K562 (cell line): ENCODE measurements around the gene CPED1. TPM values are rescaled to one million over a fixed set of nuclear protein-coding genes. Genes with fewer than 3 reads are reported as not detected.

Experiments
- C11orf30 ChIP-seq: fragments of 450-650 bp; IDR thresholded peaks from 2 replicates; pipeline ENCODE4 v1.6.1; 2016; ENCODE audit warnings: low read depth, mild to moderate bottlenecking
- CBX8 ChIP-seq: fragments of 200-600 bp; sonication (generic); IDR thresholded peaks from 2 replicates; pipeline ENCODE4 v1.6.1; 2012; ENCODE audit warnings: borderline replicate concordance, mixed run types, low read depth, mild to moderate bottlenecking, moderate library complexity, mixed read lengths, low read length, control low read depth, inconsistent platforms; ENCODE audit not compliant: poor library complexity, severe bottlenecking; ENCODE audit errors: extremely low read depth
- E2F1 ChIP-seq: sonication (generic); formaldehyde crosslinking; IDR thresholded peaks from 2 replicates; pipeline ENCODE4 v1.8.1; 2023; ENCODE audit warnings: mild to moderate bottlenecking, missing genetic modification reagents, moderate library complexity
- E2F8 ChIP-seq: fragments of 450-650 bp; IDR thresholded peaks from 2 replicates; pipeline ENCODE4 v1.7.1; 2018; ENCODE audit warnings: mild to moderate bottlenecking, low read depth; ENCODE audit not compliant: partially characterized antibody
- MCM2 ChIP-seq: fragments of 450-650 bp; IDR thresholded peaks from 2 replicates; pipeline ENCODE4 v1.6.1; 2017; ENCODE audit warnings: low read depth, mild to moderate bottlenecking
- NR4A1 ChIP-seq, 2 experiments: fragments of 250-450 bp in 1 of 2; fragments of 450-650 bp in 1 of 2; sonication (Bioruptor Pico) in 1 of 2; IDR thresholded peaks; 2 replicates each; pipeline versions ENCODE4 v1.4.0 to v1.6.1; 2016 to 2020; ENCODE audit warnings: mild to moderate bottlenecking in 2 of 2, missing compliant biosample characterization in 1 of 2, missing genetic modification characterization in 1 of 2, moderate library complexity in 1 of 2
- PATZ1 ChIP-seq: fragments of 250-450 bp; sonication (Bioruptor Pico); IDR thresholded peaks from 2 replicates; pipeline ENCODE4 v1.5.0; 2020; ENCODE audit warnings: mild to moderate bottlenecking, borderline replicate concordance
- RBM34 ChIP-seq: fragments of 200-400 bp; formaldehyde crosslinking; IDR thresholded peaks from 2 replicates; pipeline ENCODE4 v1.6.1; 2018; ENCODE audit warnings: low read length, borderline replicate concordance; ENCODE audit not compliant: insufficient read depth
- RNF2 ChIP-seq: sonication (generic); IDR thresholded peaks from 2 replicates; pipeline ENCODE4 v1.6.1; 2016
- TRIM24 ChIP-seq, 2 experiments: fragments of 450-650 bp; IDR thresholded peaks; 2 replicates each; pipeline ENCODE4 v1.6.1; 2016
- ZNF224 ChIP-seq: sonication (generic); formaldehyde crosslinking; IDR thresholded peaks from 2 replicates; pipeline ENCODE4 v1.8.0; 2022; ENCODE audit warnings: mild to moderate bottlenecking, missing genetic modification reagents
- ZNF407 ChIP-seq: fragments of 450-650 bp; IDR thresholded peaks from 2 replicates; pipeline ENCODE4 v1.6.1; 2016; ENCODE audit warnings: low read depth
- ZNF431 ChIP-seq: sonication (generic); formaldehyde crosslinking; IDR thresholded peaks from 2 replicates; pipeline ENCODE4 v1.8.0; 2022; ENCODE audit warnings: mild to moderate bottlenecking, missing genetic modification reagents
- polyA plus RNA-seq, 8 experiments: library from polyadenylated mRNA; depleted of rRNA in 4 of 8; stranded (reverse) in 5 of 8; unstranded in 3 of 8; fragments of >200 nt; fragmentation: Nextera tagmentation in 2 of 8; fragmentation: Illumina TruSeq in 1 of 8; extraction: Ambion mirVana in 2 of 8; extraction: Trizol in 1 of 8; gene quantifications; 2 replicates each; pipeline versions ENCODE4 v1.2.1 to v1.2.3, GENCODE V29; 2011 to 2014; ENCODE audit warnings: inconsistent platforms in 1 of 8, missing spikeins in 1 of 8
- total RNA-seq, 7 experiments: library from RNA; depleted of rRNA in 6 of 7; stranded (reverse); fragments of >200 nt in 6 of 7; fragmentation: Illumina TruSeq in 2 of 7; extraction: Trizol in 2 of 7; gene quantifications; 2 replicates each; pipeline versions ENCODE4 v1.2.1 to v1.2.3, GENCODE V29; 2011 to 2021; ENCODE audit warnings: low replicate concordance in 1 of 7

Gene CPED1
- total and polyA plus RNA-seq, 9 of the 15 experiments (the other 6 are each of a cell fraction or from before 2014, with no cell fraction given), result 195 to 393 (median 290) TPM

- TF ChIP-seq E2F8 (no peak), CBX8 (no peak), RNF2 (no peak), RBM34 (no peak), TRIM24 (IDR thresholded peaks at IDR 0.05) (no peak), MCM2 (no peak), ZNF224 (CRISPR knock-in tag) (no peak), ZNF407 (no peak), E2F1 (CRISPR knock-in tag) (no peak; the same call in 1 of the 2 replicates), C11orf30 (peak; percentile 28), ZNF431 (CRISPR knock-in tag) (no peak), PATZ1 (CRISPR knock-in tag) (no peak), NR4A1 (CRISPR knock-in tag; IDR thresholded peaks at IDR 0.05) (no peak), NR4A1 (tag; IDR thresholded peaks at IDR 0.05) (no peak)
These were observed 94.8 kb downstream of the CPED1 start (continued) for GRCh38 chr7:121083138-121083789.
